ENCODE data around the gene P2RY12.
"Not testable (repeated sequence)": the region's sequence is repeated elsewhere in the genome, so short reads cannot be mapped to it uniquely, and the experiment has no call there.

The P2RY12 gene

GRCh38 chr3:151393146-151393830 lies 8.7 kb upstream of the P2RY12 start:
- no peak for DNase-seq (ENCODE audit: low read depth in 2 of 2)

DNA sequence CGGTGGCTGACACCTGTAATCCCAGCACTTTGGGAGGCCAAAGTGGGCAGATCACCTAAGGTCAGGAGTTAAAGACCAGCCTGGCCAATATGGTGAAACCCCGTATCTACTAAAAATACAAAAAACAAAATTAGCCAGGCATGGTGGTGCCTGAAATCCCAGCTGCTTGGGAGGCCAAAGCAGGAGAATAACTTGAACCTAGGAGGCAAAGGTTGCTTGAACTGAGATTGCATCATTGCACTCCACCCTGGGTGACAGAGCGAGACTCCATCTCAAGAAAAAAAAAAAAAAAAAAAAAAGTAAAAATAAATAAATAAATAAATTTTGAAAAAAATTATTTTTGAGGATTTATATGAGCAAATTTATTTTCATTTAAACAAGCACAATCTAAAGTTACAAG lies 7.6 kb upstream of the P2RY12 start:
- not testable (repeated sequence) for DNase-seq (ENCODE audit: low read depth in 2 of 2)

DNA sequence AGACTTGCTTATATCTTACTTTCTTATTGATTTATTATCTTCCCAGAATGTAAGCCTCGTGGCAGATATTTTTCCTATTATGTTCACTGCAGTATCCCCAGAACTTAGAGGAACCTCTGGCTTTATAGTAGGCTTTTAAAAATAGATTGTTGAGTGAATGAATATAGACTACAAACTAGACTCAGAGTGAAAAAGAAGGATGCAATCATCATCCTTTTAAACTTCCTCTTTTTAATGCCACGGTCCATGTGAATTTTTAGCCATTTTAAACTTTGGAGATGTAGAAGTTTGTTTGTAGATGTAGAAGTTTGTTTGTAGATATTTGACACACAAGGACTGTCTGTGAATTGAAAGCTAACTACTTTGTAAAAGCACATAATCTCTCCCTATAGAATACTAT lies 7.2 kb upstream of the P2RY12 start:
- no peak for DNase-seq (ENCODE audit: low read depth in 2 of 2)

- no peak for DNase-seq (ENCODE audit: low read depth in 2 of 2)
Measured at GRCh38 chr3:151387842-151388241, 3.3 kb upstream of the P2RY12 start.

GRCh38 chr3:151387432-151387831 lies 2.9 kb upstream of the P2RY12 start:
- DNase-seq (ENCODE audit: low read depth in 2 of 2): no peak

GRCh38 chr3:151386056-151386455 lies 1.5 kb upstream of the P2RY12 start:
- DNase-seq (ENCODE audit: low read depth in 2 of 2): no peak

- DNase-seq (ENCODE audit: low read depth in 2 of 2): no peak
Measured at GRCh38 chr3:151383956-151384355, 597 bp downstream of the P2RY12 start.

DNA sequence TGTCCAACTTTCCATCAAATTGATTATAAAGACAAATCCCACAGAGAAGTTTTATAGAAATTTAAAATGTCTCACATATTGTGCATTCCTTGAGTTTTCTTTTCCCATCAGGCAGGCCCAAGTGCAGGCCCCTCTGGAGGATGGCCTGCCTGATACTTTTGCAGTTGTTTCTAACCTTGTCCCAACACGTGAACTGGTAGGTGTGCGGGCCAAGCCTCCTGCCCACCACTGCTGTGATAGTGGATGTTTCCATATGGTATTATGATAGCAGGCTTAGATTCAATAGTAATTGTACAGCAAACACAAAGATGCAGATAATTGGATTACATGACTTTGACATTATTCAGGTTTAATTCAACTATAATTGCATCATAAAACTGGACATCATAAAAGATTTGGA lies 1.4 kb downstream of the P2RY12 start:
- no peak for DNase-seq (ENCODE audit: low read depth in 2 of 2)

DNA sequence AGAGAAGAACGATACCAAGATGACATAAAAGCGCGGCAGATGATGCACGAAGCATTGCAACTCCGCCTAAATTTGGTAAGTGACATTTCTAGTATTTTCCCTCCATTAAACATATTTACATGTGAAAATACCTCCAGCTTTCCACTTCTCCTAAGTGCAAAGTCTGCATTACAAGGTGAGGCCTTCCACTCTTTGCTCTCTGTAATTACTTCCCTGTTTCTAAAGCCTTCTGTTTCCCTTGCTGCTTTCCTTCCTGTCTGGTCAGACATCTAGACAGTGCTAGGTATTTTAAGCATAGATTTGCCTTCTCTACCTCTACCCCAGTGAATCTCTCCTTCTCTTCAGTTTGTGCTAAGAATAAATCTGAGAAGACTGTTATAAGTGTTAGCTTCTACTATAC lies 1.9 kb downstream of the P2RY12 start:
- no peak for DNase-seq (ENCODE audit: low read depth in 2 of 2)

DNA sequence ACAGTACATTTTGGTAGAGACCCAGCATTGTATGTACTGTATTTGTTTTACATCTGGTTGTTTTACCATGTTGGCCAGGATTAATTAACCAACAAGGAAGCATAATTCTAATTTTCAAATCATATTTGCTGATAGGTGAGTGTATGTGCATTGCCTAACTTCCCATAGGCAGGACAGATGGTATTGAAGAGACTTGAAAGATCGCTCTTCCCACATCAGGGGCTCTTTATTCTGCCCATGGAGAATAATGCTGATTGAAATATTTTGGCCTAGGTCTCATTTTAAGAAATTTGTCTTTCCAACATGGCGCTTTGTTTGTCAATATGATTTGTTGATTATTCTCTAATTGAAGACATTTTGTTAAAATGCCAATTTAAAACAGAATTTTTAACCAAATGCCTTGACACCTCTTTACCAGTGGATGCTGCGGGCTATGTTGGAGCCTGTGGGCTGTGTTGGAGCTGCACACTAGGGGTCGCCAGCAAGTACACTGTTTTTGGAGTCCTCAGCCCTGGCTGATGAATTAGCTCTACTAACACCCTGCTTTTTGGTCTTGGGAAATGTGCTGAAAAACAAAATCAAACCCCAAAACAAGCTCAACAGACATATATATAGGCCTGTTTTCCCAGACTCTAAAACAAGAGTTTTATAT lies 5.3 kb downstream of the P2RY12 start:
- no peak for DNase-seq (ENCODE audit: low read depth in 2 of 2)

- DNase-seq (ENCODE audit: low read depth in 2 of 2): no peak
Measured at GRCh38 chr3:151377768-151378385, 6.7 kb downstream of the P2RY12 start.

DNA sequence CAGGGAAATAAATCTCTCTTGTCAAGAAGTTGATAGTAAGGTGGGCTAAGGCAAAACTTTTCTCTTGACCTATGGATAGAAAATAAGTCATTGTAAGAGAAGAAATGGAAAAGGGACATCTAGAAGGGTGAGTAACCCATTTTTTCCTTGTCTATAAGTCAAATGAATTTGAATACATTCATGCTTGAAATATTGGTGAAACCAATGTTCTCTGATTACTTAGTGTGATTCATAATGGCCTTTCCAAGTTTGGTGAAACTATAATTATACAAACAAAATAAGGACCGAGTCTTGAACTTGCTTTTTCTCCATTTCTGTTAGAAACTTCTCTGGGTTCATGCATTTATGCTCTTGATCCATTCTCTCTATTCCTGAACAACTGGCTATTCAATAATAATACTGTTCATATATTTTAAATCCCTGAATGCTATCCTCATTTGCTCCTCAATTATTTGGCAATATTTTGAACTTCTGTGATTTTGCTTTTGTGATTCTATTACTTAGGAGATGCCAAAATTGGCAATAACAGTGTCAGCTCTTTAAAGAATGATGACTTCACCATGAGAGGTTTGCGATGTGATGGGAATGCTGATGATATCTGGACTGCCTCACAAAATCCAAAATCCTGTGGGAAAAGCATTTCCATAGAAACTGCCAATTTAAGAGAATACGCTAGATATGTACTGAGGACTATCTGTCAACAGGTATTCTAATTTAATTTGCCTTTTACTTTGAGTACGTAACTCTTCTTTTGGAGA lies 12.3 kb downstream of the P2RY12 start:
- no peak for DNase-seq (ENCODE audit: low read depth in 2 of 2)

DNA sequence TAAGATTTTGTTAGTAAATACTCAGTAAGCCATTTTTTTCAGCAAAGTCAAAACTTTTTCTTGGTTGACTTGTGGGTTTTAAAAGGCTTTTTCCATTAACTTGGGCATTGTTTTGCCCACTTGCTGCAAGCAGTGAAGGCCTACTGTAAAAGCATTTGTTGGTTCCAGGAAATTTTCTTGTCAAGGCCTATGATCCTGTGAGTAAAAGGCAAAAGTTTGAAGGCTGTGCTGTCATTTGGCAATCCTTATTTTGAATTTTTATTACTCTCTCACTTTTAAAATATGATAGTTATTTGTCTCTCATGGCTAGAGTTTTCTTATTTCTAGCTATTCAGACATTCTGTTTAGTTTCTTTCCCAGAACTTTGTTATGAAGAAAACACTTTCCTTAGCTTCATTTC lies 13.0 kb downstream of the P2RY12 start:
- no peak for DNase-seq (ENCODE audit: low read depth in 2 of 2)

DNA sequence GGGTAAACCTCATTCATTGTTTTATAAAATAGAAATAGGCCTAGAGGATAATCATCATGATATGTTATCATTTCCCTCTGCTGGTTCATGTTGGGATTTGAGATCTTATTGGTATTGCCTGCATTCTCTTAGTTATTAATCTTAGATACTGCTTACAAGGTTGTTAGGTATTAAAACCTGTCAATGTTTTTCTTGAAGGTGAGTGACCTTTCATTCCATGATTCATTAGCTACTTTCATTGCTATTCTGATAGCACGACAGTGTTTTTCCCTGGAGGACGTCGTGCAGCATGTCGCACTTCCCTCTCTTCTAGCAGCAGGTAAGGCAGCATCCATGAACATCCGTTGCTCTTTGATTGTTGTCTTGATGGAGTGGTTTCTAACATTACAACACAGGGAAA lies 17.1 kb downstream of the P2RY12 start:
- DNase-seq (ENCODE audit: low read depth in 2 of 2): no peak

DNA sequence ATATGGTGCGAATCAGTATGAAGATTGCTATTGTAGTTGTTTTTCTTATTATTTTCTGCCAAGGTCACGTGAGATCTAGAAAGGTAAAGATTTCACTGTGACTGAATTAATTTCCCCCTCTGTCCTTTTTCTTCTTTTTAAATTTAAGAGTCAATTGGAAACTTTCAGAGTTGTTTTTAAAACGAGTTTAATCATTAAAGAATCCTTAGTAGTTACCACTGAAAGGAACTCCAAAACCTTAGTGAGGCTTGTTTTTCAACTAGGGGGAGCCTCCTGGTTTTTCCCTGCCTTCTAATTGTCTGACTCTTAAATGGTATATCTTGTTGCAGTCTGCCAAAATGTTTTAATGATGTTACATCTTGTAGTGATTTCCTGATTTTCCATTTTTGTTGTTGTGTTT lies 17.6 kb downstream of the P2RY12 start:
- DNase-seq (ENCODE audit: low read depth in 2 of 2): no peak

- no peak for DNase-seq (ENCODE audit: low read depth in 2 of 2)
Measured at GRCh38 chr3:151362751-151363174, 21.8 kb downstream of the P2RY12 start.

DNA sequence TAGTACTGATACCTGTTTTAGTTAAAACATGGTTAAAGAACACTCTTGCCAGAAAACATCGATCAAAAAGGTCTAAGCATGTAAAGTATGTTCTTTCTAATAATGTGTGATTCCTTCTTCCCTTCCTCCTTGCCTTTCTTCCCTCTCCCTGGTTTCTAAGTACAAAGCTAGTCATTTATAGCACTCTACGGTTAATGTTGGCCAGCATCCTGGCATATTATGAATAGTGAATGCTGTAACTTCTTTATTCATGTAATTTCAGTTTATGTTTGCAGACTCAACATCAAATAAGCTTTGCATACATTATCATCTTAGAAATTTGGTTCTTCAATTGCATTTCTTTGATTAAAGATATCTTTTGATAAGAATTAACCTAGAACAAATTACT lies 27.1 kb downstream of the P2RY12 start:
- DNase-seq (ENCODE audit: low read depth in 2 of 2): no peak

DNA sequence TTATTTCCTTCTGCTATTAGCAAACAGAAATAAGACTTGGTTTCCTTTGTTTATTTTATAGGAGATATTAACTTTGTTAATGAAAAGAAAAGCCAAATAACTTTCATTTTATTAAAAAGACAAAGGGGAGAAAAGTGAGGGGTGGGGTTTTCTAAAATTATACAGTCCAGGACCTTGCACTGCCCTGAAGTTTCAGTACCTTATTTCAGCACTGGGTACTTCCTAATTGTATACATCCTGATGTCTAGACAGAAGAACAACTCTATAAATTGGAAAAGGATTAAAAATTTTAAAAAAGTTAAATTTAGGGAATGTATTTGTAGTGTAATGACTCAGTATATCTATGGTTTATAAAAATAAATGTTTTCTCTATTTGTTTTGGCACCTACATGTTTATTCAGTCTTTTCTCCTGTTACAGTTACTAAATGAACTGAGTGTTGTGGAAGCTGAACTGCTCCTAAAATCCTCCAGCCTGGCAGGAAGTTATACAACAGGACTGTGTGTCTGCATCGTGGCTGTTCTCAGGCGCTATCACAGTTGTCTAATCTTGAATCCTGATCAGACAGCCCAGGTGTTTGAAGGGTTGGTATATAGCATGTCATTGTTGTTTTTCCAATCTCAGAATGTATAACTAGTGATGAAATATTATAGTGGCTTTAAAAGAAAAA lies 27.6 kb downstream of the P2RY12 start:
- DNase-seq (ENCODE audit: low read depth in 2 of 2): no peak

GRCh38 chr3:151351648-151352047 lies 32.9 kb downstream of the P2RY12 start:
- no peak for DNase-seq (ENCODE audit: low read depth in 2 of 2)

- no peak for DNase-seq (ENCODE audit: low read depth in 2 of 2)
Measured at GRCh38 chr3:151351219-151351618, 33.3 kb downstream of the P2RY12 start.

GRCh38 chr3:151350656-151351055 lies 33.9 kb downstream of the P2RY12 start:
- no peak for DNase-seq (ENCODE audit: low read depth in 2 of 2)

DNA sequence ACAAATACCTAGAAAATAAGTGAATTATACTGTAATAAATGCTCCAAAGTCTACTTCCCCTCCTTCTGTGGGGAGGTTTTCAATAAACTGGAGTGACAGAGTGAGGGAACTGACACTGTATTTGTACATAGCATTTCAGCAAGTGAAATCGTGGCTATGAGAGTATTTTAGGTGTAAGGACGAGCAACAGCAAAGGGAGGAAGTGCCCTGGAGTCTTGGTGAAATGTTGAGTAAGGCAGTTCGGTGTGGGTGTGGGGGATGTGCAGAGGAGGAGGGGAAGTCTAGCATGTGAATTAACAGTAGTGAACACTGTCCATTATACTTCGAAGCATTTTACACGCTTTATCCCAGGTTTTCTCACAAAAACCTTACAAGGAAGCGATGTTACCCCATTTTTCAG lies 37.1 kb downstream of the P2RY12 start:
- DNase-seq (ENCODE audit: low read depth in 2 of 2): no peak
